Kasumi-1 (cell line): Measurements from ENCODE around the gene PIK3R3.

ENCODE experiments used
- DNase-seq, 2 experiments: peaks; one replicate each; lab custom pipeline; 2025; lab: John Stamatoyannopoulos, UW

The PIK3R3 gene

DNA sequence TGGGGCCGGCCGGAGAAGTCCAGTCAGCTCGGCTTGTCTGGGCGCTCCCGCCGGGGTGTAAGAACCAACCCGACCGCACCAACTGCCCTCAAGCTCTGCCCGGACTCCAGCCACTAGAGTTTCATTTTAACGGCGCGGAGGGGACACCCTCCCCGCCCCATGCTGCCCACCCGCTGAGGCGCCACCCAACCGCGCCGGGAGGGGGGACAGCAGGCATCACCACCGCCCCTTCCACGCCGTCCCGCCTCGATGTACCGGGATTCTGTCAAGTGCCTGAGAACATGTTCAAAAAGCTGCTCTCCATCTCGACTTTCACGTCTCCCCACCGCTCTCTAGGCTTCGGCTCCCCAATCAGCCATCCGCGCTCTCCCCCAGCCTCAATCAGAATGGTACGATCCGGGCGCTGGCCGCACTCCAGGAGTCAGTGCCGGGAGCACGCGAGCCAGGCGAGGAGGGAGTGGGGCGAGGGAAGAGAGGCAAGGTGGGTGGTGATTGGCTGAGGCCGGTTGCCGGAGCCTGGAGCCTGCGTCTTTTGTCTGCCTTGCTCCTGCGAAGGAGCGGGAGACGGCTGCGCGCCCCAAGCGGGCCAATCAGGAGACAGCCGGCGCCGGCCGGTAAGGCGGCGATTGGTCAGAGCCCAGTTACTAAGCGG lies at the start of gene PIK3R3:
Gene PIK3R3, minus strand, starts transcription at position 101 of the 652 bp plus-strand sequence. CDS start 677 bp downstream, outside the sequence.
- peak; percentile 97 for DNase-seq

DNA sequence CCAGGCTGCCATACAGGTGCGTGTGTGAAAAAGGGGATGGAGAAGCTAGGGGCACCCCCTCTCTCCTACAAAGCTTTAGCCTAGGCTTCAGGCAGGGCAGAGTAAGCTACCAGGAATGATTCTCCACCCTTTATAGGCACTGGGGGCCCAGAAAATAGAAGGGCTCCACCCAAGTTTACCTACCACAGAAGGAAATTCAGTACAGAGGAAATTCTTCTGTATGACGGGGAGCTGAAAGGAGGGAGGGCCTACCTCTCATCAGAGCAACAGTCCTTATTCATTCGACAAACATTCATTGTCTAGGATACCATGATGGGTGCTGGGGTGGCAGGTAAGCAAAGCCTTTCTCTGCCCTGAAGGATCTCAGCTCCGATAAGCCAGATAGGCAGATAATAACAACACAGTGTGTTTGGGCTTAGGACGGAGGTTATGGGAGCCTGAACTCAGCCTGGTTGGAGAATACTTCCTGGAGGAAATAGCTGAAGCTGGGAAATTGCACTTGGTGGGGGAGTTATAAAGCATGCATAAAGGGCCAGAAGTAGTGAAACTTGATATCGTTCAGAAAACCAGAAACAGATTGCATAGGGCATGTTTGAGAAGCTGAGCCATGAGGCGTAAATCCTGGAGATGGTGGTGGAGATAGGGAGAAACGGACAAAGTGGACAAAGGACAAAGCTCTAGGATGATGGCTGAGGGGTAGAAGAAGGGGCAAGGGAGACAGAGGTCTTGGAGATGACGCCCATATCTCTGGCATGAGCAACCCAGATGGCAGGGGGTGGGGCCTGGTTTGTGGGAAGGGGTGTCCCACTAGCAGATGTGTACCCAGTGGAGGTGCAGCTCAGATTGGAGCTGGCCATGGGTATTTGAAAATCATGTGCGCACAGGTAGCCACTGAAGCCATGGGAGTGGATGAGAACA lies 49.2 kb upstream of the PIK3R3 start:
- DNase-seq, result no peak

DNA sequence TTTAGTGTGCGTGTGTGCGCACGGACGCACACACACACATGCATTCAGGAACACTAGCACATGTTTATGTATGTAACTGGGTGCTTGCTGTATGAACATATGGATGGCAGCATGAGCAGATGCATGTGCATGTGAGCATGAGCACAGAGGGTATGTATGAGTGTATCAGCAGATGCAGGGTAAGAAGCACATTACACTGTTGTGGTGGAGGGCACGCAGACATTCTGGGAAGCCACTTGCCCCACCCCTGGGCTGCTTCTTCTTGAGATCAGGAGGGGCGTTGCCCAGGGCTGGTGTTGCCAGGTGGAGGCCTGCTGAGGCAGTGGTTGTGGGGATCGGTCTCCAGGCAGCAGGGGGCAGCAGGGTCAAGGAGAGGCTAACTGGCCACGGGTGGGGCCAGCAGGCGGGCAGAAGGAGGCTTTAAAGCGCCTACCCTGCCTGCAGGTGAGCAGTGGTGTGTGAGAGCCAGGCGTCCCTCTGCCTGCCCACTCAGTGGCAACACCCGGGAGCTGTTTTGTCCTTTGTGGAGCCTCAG lies 47.7 kb upstream of the PIK3R3 start:
- DNase-seq, result no peak

DNA sequence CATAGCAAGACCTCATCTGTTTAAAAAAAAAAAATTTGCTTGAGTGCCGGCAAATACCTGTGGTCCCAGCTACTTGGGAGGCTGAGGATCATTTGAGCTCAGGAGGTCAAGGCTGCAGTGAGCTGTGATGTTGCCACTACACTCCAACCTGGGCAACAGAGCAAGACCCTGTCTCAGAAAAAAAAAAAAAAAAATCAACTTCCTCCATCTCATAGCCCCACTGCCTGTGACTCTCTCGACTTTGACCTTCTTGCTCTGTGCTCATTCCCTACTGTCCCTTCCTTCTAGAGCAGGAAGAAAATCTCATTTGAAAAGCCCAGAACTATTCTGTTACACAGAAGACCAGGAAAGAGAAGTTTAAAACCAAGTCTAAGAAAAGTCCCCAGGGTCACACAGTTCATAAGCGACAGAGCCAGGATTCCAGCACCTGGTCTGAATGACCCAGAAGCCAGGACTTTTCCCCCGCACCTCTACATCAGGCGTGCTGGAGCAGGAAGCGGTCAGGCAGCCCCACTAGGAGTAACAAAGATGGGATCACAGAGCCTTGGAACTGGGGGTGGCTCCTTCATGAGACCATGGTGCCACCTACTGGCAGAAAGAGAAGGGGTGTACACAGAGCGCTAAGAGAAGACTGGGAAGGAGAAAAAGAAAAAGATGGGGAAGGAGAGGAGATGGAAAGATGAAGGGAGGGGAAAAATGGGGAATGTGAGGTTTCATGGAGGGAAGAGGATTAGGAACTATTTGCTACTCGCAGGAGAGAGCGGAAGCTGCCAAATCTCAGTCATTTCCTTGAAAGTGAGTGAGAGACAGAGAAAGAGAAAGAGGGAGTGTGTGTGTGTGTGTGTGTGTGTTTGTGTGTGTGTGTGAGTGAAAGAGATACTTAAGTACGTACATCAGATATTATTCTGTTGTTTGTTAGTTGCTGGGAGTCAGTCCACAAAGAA lies 47.0 kb upstream of the PIK3R3 start:
- DNase-seq, result peak; percentile 76 to 88

DNA sequence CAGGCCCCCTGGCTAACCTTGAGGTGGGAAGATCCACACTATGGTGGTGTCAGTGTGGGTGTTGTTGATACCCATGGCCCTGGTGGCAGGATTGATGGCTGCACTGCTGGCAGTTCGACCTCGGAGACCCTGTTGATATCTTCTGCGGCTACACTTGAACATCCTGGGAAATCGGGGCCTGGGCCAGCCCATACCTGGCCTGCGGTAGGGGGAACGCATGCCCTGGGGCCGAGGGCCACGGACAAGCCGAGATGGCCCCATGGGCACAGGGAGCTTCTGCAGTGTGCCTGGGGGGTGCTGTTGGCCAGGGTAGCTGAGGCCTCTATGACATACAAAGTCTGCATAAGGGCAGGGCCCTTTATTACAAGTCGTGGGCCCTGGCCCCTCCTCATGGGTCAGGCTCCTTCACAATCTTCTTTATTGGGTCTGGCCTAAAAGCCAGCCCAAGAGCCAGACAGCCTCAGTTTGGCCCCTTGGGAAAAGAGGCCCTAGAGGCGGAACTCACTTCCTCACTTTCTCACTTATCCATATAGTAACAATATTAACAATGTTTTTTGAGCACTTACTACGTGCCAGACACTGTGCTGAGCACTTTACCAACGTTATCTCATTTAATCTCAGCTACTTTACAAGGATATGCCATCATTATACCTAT lies 43.9 kb upstream of the PIK3R3 start, which contains the start of gene P3R3URF:
Gene P3R3URF, minus strand, starts transcription at position 278 of the 655 bp plus-strand sequence. Its CDS starts 17 bp downstream, at position 261.
- DNase-seq, result no peak

DNA sequence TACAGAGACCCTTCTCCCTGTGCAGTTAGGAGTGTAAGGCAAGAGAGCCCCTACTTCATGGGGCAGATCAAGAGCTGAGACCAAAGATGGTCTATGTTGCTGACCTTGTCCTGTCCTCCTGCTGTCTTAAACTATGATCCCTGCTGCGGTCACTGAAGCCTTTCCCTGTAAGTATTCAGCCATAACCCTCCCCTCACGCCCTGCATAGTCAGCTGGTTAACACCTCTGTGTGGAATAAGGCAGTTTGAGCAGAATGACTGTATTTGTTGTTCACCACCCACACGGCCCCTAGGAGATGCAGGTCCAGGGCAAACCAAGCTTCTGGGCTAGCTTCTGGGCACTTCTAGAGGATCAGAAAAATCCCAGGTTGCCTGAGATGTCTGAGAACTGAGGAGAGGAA lies 42.8 kb upstream of the PIK3R3 start:
- no peak for DNase-seq

DNA sequence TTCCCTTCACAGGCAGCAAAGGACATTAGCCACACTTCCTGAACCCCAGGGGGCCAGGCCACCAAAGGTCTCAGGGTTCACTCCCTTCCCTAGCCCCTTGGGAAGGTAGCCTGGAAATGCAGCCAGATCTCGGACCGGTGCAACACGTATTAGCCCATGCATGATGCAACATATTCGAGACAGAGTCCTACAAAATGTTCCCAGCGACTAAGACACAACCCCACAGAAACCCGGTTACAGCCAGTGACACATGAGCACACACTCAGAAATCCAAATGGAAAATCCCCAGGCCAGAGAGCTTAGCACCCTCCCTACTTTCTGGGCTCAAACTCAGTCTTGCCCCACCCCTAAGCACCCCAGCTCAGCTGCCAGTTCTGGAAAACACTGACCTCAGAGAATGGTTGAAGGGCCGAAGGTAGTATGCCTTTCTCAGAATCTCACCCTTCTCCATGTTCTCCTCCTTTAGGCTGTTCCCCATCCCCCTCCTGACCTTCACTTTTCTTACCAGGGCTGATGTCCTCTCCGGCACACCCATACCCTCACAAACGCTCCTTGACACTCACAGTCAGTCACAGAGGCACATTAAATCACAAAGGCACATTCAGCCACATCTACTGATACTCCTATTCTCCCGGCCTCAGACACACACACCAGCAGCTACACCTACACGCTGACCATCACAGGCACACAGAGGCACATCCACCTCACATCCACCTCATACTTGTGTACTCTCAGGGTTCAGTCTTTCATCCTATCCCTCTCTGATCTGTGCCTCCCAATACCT lies 42.2 kb upstream of the PIK3R3 start, which contains the start of gene TSPAN1:
Gene TSPAN1, plus strand, starts transcription at position 640 of the 784 bp plus-strand sequence. CDS start 6,021 bp downstream, outside the sequence.
- no peak for DNase-seq

DNA sequence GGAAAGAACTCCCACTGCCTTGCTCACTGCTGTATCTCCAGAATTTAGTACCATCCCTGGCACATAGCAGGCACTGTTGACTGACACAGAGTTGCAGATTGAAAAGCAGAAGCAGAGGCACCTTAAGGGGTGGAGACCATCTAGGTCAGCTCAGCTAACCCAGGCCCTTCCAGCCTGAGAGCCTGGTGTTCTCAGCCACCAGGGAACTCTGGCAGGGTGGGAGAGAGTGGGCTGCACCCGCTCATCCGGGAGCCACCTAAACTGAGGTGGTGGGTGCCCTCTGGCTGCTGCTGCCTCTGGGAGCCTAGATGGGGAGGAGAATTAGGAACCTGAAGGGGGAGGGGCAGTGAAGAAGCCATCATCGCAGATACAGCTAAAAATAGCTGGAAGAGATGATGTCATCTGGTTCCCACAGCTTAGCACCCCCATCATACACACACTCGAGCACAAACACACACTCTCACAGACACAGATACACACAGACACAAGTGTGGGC lies 41.0 kb upstream of the PIK3R3 start:
- peak; percentile 18 to 32 for DNase-seq

DNA sequence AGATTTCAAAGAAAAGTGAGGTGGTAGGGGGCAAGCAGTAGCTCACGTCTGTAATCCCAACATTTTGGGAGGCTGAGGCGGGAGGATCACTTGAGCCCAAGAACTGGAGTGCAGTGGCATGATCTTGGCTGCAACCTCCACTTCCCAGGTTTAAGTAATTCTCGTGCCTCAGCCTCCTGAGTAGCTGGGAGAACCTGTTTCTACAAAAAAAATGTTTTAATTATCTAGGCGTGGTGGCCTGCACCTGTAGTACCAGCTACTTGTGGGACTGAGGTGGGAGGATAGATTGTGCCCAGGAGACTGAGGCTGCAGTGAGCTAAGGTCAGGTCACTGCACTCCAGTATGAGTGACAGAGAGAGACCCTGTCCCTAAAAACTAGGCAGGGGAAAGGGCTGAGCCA lies 39.9 kb upstream of the PIK3R3 start:
- no peak for DNase-seq

DNA sequence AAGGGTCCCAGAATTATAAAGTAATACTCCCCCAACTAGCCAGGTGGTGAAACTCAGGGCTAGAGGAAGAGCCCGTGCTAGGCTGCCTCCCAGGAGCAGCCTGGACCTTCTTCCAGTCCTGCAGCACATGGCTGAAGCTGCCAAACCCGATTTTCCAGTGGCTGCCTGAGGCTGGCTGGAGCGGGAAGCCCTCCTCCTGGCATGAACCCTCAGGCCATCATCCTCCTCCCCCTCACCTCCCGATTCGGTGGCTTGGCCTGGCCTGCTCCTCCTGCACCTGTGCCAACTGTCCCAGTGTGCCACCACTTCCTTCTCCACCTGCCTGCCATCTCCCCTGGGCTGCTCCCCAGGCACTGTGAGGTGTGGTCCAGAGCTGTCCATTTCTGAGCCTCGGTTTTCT lies 39.4 kb upstream of the PIK3R3 start:
- no peak for DNase-seq

DNA sequence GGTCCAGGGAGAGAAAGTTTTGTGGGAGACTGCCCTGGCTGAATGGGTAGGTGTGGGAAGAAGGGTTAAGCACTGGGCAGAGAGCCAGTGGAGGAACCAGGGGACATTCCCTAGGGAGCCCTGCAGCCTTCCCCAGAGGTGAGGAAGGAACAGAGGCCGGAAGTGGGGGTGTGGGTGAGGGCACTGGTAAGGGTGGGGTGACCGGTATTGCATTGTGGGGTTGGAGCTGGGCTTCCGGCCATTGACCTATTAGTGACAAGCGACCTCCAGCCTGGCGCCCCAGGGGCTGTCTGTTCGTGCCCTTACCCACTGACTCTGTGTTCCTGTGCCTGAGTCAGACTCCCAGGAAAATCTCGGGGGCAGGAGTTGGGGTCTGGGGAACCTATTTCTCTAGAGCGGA lies 38.9 kb upstream of the PIK3R3 start:
- no peak for DNase-seq

DNA sequence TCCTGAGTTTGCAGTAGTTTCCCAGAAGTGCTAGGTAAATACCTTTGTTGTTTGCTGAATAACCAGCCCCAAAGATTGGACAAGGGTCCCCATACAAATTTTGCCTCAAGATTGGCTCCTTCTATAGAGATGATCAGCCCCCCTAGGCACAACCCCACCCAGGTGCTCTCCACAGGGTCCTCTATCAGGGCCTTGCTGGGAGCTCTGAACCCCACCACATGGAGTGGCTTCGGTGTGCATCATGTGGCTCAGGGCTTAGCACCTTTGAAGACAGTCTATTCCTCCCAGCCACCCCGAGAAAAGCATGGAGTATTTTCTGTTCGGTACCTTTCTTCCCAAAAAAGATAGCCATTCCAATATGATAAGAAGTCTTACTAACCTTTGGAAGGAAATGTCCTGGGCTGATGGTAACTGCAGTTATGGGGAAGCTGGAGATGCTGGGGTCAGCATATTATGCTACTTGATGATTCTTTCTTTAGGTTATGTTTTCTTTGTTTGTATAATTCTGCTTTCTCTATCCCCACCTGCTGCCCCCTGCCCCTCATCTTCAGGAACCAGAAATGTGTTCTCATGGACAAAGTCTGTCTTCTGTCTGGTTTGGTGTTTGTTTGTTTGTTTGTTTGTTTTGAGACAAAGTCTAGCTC lies 37.5 kb upstream of the PIK3R3 start:
- DNase-seq, result no peak

DNA sequence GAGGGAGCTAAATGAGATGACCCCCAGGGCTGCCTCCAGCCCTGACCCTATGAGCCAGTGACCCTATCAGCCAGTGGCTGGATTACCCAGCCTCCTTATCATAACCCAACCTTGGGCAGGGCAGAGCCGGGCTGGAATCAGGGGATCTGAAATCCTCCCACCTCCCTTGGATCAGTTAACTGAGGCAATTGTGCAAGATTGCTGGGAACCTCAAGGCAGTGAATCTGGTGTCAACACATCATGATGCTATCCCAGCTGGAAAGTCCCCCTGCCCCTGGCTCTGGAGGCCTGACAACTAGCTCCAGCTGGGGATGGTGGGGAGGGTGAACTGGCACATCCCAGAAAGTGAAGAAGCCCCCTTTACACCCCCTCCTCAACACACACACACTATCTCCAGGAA lies 36.0 kb upstream of the PIK3R3 start:
- DNase-seq, result no peak

DNA sequence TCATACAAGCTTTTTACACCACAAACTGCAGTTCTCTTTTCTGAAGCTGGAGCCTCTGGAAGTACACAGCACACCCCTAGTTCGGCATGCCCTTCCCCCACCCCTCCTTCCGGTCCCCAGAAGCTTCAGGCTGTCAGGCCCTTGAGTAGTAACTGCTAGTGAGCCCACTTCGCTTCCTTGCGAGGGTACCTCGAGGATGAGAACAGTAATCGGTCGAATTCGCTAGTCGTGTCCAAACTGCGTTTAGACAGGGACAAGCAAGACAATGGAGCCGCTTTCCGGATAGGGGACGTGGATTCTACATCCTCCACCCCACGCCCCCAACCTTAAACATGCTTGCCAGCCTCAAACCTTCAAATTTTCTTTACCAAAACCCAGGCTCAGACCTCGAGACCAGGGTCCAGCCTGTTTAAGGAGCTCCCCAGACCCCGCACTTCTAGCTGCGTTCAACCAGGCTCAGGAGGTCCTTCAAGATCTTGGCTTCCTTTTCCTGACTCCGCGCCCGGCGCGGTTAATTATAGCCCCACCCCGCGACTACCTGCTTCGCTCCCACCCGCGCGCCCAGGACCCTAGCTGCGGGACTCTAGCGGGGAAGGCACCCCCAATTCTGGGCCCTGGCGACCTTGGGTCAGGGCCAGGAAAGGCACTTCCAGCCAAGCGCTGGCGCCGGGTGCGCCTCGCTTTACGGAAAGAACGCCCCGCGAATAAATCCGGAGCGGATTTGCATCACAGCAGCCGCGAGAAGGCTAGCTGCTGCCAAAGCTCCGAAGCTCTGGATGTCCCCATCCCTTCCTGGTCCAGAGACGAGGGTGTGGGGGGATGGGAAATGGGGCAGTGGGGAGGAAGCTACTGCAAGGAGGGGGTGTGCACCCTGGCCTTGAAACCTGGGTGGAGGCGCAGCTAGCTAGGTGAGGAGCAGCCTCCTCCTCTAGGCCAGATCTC lies 34.4 kb upstream of the PIK3R3 start:
- DNase-seq, result peak; percentile 17 to 35

DNA sequence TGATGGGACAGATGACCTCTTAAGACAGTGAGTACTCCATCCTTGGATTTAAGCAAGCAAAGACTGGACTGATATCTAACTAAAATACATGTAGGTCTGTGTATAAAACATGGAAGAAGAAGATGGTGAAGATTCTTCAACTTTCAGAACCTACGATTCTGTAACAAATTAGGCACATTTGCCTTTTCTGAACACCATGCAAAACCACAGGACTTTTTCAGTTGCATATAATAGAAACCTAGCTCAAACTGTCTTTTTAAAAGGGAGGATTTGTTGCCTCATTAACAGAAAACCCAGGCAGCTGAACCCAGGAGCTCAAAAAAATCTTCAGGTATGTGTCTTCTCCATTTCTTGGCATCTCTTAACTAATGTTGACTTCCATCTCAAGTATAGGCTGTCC lies 27.8 kb upstream of the PIK3R3 start:
- DNase-seq, result no peak

DNA sequence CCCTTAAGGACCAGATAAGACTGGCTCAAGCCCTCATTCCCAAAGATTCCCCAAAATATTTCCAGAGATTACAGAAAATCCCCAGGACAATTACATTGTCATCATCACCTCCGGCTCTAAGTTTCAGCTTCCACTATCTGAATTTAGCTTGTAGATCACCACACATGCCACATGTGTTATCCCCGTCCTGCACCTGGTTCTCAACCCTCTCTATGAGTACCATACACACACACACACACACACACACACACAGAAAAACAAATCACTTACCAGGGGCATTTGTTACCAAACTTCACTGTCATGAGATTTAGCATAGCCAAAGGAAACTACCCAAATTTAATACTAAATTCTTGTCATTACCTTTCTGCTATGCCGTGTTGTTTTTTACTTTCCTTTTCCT lies 27.1 kb upstream of the PIK3R3 start:
- DNase-seq, result no peak

DNA sequence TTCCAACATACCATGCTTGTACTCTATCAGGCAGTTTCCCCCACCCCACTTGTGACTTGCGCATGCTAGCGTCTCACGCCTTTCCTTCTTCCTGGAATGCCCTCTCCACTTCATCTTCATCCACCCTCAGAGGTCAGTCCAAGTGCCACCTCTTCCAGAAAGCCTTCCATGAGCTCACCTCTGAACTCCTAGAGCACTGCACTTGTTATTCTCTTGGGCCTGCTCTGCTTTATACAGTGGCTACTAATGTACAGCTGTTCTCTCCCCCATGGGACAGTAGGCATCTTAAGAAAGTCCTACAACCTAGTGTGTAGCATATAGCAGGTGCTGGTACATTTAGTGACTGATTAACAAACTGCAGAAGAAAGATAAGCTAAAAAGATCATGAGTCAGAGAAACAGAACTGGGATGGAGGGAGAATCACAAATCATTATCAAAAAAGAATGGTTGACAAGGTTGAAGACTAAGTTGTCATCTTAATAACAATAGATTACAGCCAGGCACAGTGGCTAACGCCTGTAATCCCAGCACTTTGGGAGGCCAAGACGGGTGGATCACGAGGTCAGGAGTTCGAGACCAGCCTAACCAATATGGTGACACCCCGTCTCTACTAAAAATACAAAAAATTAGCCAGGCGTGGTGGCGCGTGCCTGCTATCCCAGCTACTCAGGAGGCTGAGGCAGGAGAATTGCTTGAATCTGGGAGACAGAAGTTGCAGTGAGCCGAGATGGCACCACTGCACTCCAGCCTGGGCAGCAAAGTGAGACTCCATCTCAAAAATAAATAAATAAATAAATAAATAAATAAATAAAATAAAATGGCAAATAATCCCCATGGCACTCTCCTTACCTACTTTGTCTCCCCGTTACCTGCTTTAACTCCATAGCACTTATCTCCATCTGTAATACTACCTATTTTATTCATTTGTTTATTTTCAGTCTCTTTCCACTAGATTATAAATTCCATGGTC lies 26.2 kb upstream of the PIK3R3 start:
- DNase-seq, result no peak
